Esophagus muscularis mucosa (tissue), 4 donors: ENCODE data around the gene IRX4. TPM values are rescaled to one million over a fixed set of nuclear protein-coding genes. Genes with fewer than 3 reads are reported as not detected.

Experiments used
- DNase-seq: peaks from one replicate; pipeline ENCODE4 v3.0.0-alpha.2; 2017; ENCODE audit errors: extremely low spot score
- H3K27ac ChIP-seq, 4 donors: fragments of 200-600 bp; sonication (generic); replicated peaks in 1 of 4; 1 replicate in 3 of 4; 2 replicates in 1 of 4; pipeline ENCODE4 v1.5.1; 2016 to 2019; ENCODE audit warnings: mild to moderate bottlenecking in 1 of 4
- H3K27me3 ChIP-seq, 4 donors: fragments of 200-600 bp; sonication (generic); one replicate each; pipeline versions ENCODE4 v1.5.1 to v1.6.0; 2016 to 2019
- H3K36me3 ChIP-seq, 4 donors: fragments of 200-600 bp; sonication (generic); one replicate each; pipeline ENCODE4 v1.5.1; 2016 to 2019
- H3K4me1 ChIP-seq, 4 donors: fragments of 200-600 bp; sonication (generic); one replicate each; pipeline ENCODE4 v1.5.1; 2016 to 2019
- H3K4me3 ChIP-seq, 4 donors: fragments of 200-600 bp; sonication (generic); 1 replicate in 2 of 4; 2 replicates in 2 of 4; pipeline ENCODE4 v1.5.1; 2016 to 2019; ENCODE audit warnings: mild to moderate bottlenecking in 4 of 4, moderate library complexity in 1 of 4
- H3K9me3 ChIP-seq, 4 donors: fragments of 200-600 bp; sonication (generic); 1 replicate in 3 of 4; 2 replicates in 1 of 4; pipeline ENCODE4 v1.5.1; 2016 to 2019
- EP300 ChIP-seq: sonication (generic); formaldehyde crosslinking; IDR thresholded peaks from one replicate; pipeline ENCODE4 v1.6.1; 2017; ENCODE audit warnings: antibody characterized with exemption
- POLR2A ChIP-seq: fragments of 450-650 bp; IDR thresholded peaks from one replicate; pipeline ENCODE4 v1.6.1; 2017; ENCODE audit warnings: antibody characterized with exemption, moderate library complexity, mild to moderate bottlenecking, low read depth
- POLR2AphosphoS5 ChIP-seq, 2 donors: sonication (generic); formaldehyde crosslinking; IDR thresholded peaks; one replicate each; pipeline ENCODE4 v1.6.1; 2017; ENCODE audit warnings: antibody characterized with exemption in 2 of 2
- WGBS: methylation state at CpG from one replicate; pipeline ENCODE4 v1.1.5; 2018; 5-methylcytosine and 5-hydroxymethylcytosine counted together
- intact Hi-C: fragments of 100-400 bp; cut with DNase I; formaldehyde crosslinking; loops from one replicate; pipeline ENCODE4 v1.15.1; 2023
- total RNA-seq, 4 donors: library from RNA; depleted of rRNA; stranded (reverse); fragments of >200 nt; gene quantifications; one replicate each; pipeline versions ENCODE4 v1.1.0 to v1.2.1, GENCODE V29; 2016
- TF ChIP-seq, protein P1 (sequence below), 3 experiments: fragments of 200-600 bp in 2 of 3; fragments of 450-650 bp in 1 of 3; sonication (generic) in 2 of 3; IDR thresholded peaks; one replicate each; pipeline ENCODE4 v1.5.1; 2017 to 2019; ENCODE audit warnings: antibody characterized with exemption in 3 of 3, mild to moderate bottlenecking in 2 of 3, moderate library complexity in 1 of 3

IRX4 gene
- total RNA-seq, 4 donors from 2014 or later: not detected

DNA sequence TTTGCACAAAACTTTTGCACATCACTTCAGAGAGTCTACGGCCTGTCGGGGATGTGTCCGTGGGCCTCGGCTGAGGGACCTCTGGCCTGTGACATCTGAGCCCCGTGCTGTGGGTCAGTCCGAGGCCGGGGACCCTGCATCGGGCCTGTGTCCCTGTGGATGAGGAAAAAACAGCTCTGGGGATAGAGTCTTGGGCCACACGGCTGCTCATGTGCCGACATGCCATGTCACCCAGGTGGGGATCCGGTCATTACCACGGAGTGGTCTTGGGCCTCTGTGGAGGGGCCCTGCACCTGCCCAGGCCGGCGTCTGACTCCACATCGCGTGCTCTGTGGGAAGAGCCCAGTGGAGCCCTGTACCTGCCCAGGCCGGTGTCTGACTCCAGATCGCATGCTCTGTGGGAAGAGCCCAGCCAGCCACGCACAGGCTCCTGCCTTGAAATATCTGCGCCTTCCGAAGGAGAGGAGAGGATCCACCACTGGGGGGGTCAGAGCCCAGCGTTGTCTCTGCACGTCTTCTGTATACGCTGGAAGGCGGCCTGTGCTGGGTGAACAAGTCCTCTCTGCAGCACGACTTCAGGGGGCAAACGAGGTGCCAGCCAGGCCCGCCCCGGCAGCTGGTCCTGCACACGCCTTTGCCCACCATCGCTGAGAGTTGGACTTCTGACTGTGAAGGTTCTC lies 27.5 kb upstream of the IRX4 start:
- intact Hi-C loops: no loop called here
- no peaks in the 10 kb centered on the region for H3K4me1 ChIP-seq
- no peak overlapping the region for H3K4me3 ChIP-seq
- TF ChIP-seq POLR2AphosphoS5 (IDR thresholded peaks at IDR 0.05): no peak
- DNase-seq: no peak
- H3K36me3 ChIP-seq: no peaks in the 10 kb centered on the region
- no peak overlapping the region for H3K27ac ChIP-seq
- peaks cover 0 to 22% (median 17%) of the 10 kb centered on the region in 4 donors for H3K9me3 ChIP-seq
- 86% methylated on average over 22 of the region's 31 CpGs for WGBS
- H3K27me3 ChIP-seq: peaks cover 0 to 31% (median 0%) of the 10 kb centered on the region in 4 donors

DNA sequence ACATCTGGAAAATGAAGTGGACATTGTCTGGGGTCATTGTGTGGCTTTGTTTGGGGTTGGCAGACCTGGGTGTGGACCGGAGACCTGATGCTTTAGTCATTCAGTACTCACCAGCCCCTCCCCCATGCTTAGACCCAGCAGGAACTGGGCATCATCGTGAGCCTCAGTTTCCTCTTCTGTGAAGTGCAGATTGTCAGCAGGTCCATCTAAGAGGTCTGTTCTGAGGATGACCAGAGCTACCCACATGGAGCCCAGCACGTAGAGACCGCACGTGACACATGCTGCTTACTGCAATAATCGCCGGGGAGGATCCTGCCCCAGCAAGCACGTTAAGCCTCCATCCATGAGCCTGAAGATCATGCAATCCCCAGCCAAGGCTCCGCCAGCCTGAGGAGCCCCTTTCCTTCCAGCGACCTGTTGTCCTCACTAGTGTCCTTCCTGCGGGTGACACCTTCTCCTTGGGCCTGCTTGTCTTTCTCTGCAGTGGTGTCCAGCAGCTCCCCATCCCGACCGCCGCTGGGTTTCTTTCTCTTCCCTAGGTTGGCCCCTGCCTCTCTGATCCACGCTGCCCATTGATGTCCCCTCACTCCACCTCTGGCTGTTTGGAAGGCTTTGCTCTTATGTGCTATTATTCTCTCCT lies 26.7 kb upstream of the IRX4 start:
- no peak overlapping the region for H3K27ac ChIP-seq
- H3K27me3 ChIP-seq: peaks cover 0 to 25% (median 0%) of the 10 kb centered on the region in 4 donors
- intact Hi-C loops: no loop called here
- H3K9me3 ChIP-seq: peaks cover 0 to 22% (median 14%) of the 10 kb centered on the region in 4 donors
- no peaks in the 10 kb centered on the region for H3K36me3 ChIP-seq
- TF ChIP-seq, protein P1, sequence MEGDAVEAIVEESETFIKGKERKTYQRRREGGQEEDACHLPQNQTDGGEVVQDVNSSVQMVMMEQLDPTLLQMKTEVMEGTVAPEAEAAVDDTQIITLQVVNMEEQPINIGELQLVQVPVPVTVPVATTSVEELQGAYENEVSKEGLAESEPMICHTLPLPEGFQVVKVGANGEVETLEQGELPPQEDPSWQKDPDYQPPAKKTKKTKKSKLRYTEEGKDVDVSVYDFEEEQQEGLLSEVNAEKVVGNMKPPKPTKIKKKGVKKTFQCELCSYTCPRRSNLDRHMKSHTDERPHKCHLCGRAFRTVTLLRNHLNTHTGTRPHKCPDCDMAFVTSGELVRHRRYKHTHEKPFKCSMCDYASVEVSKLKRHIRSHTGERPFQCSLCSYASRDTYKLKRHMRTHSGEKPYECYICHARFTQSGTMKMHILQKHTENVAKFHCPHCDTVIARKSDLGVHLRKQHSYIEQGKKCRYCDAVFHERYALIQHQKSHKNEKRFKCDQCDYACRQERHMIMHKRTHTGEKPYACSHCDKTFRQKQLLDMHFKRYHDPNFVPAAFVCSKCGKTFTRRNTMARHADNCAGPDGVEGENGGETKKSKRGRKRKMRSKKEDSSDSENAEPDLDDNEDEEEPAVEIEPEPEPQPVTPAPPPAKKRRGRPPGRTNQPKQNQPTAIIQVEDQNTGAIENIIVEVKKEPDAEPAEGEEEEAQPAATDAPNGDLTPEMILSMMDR (IDR thresholded peaks at IDR 0.05): no peak
- TF ChIP-seq POLR2AphosphoS5 (IDR thresholded peaks at IDR 0.05) (no peak), POLR2A (no peak), EP300 (no peak)
- 93% methylated on average over 14 of the region's 15 CpGs for WGBS
- no peak overlapping the region for H3K4me3 ChIP-seq
- no peaks in the 10 kb centered on the region for H3K4me1 ChIP-seq
- DNase-seq: no peak

DNA sequence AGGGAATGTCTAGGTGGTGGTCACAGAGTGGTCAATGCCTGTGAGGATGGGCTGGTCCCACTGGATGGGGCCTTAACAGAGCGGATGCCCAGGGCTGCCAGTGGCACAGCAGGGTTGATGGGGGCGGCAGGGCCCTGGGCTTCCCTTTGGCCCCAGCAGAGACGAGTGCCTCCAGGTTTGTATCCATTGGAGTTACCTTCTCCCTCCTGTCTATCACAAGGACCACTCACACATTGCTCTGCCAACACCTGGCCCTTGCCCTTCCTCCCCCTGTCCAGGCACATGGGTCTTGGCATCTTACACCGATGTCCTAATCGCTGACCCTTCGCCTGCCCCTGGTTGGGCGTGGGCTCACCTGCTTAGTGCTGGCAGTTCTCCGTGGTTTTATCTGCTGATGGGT lies 26.2 kb upstream of the IRX4 start:
- TF ChIP-seq EP300 (no peak), POLR2A (no peak), POLR2AphosphoS5 (IDR thresholded peaks at IDR 0.05) (no peak)
- TF ChIP-seq, protein P1 (IDR thresholded peaks at IDR 0.05): no peak
- no peak for DNase-seq
- WGBS: 86% methylated on average over 4 of the region's 8 CpGs
- no peak overlapping the region for H3K27ac ChIP-seq
- H3K36me3 ChIP-seq: no peaks in the 10 kb centered on the region
- no peak overlapping the region for H3K4me3 ChIP-seq
- intact Hi-C loops: no loop called here
- no peaks in the 10 kb centered on the region for H3K4me1 ChIP-seq
- peaks cover 0 to 30% (median 0%) of the 10 kb centered on the region in 4 donors for H3K27me3 ChIP-seq
- peaks cover 0 to 20% (median 17%) of the 10 kb centered on the region in 4 donors for H3K9me3 ChIP-seq

DNA sequence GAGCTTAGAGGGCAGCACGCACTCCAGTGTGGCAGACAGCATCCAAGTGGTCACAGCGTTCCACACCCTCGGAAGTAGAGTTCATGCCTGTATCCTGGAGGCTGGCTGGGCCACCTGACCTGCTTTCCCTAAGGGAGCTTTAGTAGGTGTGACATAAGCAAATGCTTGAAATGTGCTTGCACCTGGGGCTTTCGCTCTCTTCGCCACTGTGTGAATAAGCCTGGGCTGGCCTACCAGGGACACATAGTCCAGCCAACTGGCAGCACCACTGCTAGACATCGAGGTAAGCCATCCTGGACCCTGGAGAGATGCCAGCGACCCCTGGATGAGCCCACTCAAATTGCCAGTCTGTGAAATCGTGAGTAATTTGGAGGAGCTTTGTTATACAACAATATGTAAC lies 24.9 kb upstream of the IRX4 start:
- Histone ChIP-seq H3K4me3 (no peak overlapping the region), H3K4me1 (no peaks in the 10 kb centered on the region), H3K36me3 (no peaks in the 10 kb centered on the region), H3K27me3 (peaks cover 0 to 25% (median 2%) of the 10 kb centered on the region in 4 donors), H3K9me3 (peaks cover 0 to 21% (median 18%) of the 10 kb centered on the region in 4 donors), H3K27ac (no peak overlapping the region)
- 79% methylated on average over 6 of the region's 8 CpGs for whole genome bisulfite sequencing
- TF ChIP-seq, protein P1 (IDR thresholded peaks at IDR 0.05): no peak
- TF ChIP-seq EP300 (no peak), POLR2A (no peak), POLR2AphosphoS5 (IDR thresholded peaks at IDR 0.05) (no peak)
- DNase-seq: no peak
- intact Hi-C loops: no loop called here

DNA sequence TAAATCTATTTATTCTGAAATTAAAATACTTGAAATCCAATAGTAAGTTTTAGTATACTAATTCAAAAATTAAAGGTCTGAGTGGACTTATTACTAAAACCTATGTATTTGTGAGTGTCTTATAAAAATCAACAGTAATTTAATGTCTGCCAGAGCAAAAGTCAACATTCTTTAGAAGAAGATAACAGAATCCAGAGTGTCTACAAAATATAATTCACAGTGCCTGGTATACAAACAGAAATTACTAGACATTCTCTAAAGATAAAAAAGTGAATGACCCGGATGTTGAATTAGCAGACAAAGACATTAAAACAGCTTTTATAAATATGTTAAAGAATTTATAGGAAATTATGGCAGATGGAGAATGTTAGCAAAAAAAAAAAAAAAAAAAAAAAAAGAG lies 22.4 kb upstream of the IRX4 start:
- intact Hi-C loops: no loop called here
- Histone ChIP-seq H3K4me3 (no peak overlapping the region), H3K27me3 (peaks cover 0 to 32% (median 2%) of the 10 kb centered on the region in 4 donors), H3K36me3 (no peaks in the 10 kb centered on the region), H3K4me1 (no peaks in the 10 kb centered on the region), H3K9me3 (peaks cover 0 to 32% (median 20%) of the 10 kb centered on the region in 4 donors), H3K27ac (no peak overlapping the region)
- 93% methylated on average over 1 of the region's 1 CpG for WGBS
- no peak for DNase-seq
- TF ChIP-seq EP300 (no peak), POLR2A (no peak), POLR2AphosphoS5 (IDR thresholded peaks at IDR 0.05) (no peak)
- TF ChIP-seq, protein P1 (IDR thresholded peaks at IDR 0.05): no peak
